Activated CD4-positive, alpha-beta T cell treated with anti-CD3 and anti-CD28 coated beads, Interleukin-2, amount 10 ng/mL, durations not matched to agents 24 days and 14 days (primary cell): ENCODE measurements around the gene CMSS1. TPM values are rescaled to one million over a fixed set of nuclear protein-coding genes. Genes with fewer than 3 reads are reported as not detected.

ENCODE experiments used
- DNase-seq: peaks from one replicate; pipeline ENCODE4 v3.0.0; 2022
- H3K27ac Mint-ChIP-seq: one replicate; pipeline ENCODE4 v1.8.0; 2022; ENCODE audit warnings: mild to moderate bottlenecking, mixed read lengths
- H3K27me3 Mint-ChIP-seq: one replicate; pipeline ENCODE4 v1.8.0; 2022; ENCODE audit warnings: mixed read lengths
- H3K36me3 Mint-ChIP-seq: one replicate; pipeline ENCODE4 v1.8.0; 2022; ENCODE audit warnings: low read depth, mild to moderate bottlenecking, mixed read lengths
- H3K4me1 Mint-ChIP-seq: one replicate; pipeline ENCODE4 v1.8.0; 2021; ENCODE audit warnings: mixed read lengths
- H3K4me3 Mint-ChIP-seq: one replicate; pipeline ENCODE4 v1.8.0; 2022; ENCODE audit warnings: mild to moderate bottlenecking, moderate library complexity, mixed read lengths
- H3K9me3 Mint-ChIP-seq: one replicate; pipeline ENCODE4 v1.8.0; 2021; ENCODE audit warnings: mixed read lengths
- intact Hi-C: fragments of 100-400 bp; cut with micrococcal nuclease; formaldehyde crosslinking; loops from one replicate; pipeline ENCODE4 v1.15.1; 2023
- total RNA-seq: library from RNA; stranded (reverse); gene quantifications from 2 replicates; pipeline ENCODE4 v1.2.3, GENCODE V29; 2022

CMSS1 gene
- total RNA-seq, 1 donor from 2014 or later, result 126 TPM

- Mint-ChIP-seq H3K27ac (no peak overlapping the region), H3K27me3 (no peaks in the 10 kb centered on the region), H3K4me1 (peaks cover 10% of the 10 kb centered on the region), H3K4me3 (no peak overlapping the region), H3K9me3 (no peaks in the 10 kb centered on the region), H3K36me3 (no peaks in the 10 kb centered on the region)
- no peak for DNase-seq
- intact Hi-C loops, result no loop called here
These were observed 78.8 kb downstream of the CMSS1 start for GRCh38 chr3:99896482-99896881.

GRCh38 chr3:99899603-99900002 is 81.9 kb downstream of the CMSS1 start:
- H3K4me1 Mint-ChIP-seq, result peaks cover 8% of the 10 kb centered on the region
- intact Hi-C loops, result no loop called here
- H3K27me3 Mint-ChIP-seq, result no peaks in the 10 kb centered on the region
- H3K36me3 Mint-ChIP-seq, result no peaks in the 10 kb centered on the region
- no peak overlapping the region for H3K4me3 Mint-ChIP-seq
- no peak for DNase-seq
- no peaks in the 10 kb centered on the region for H3K9me3 Mint-ChIP-seq
- H3K27ac Mint-ChIP-seq, result no peak overlapping the region

GRCh38 chr3:99900248-99900647 is 82.6 kb downstream of the CMSS1 start:
- Mint-ChIP-seq H3K9me3 (no peaks in the 10 kb centered on the region), H3K27me3 (no peaks in the 10 kb centered on the region), H3K4me3 (no peak overlapping the region), H3K36me3 (no peaks in the 10 kb centered on the region), H3K4me1 (peaks cover 8% of the 10 kb centered on the region), H3K27ac (no peak overlapping the region)
- intact Hi-C loops, result no loop called here
- no peak for DNase-seq

GRCh38 chr3:99901200-99901926 is 83.7 kb downstream of the CMSS1 start:
- Mint-ChIP-seq H3K4me3 (no peak overlapping the region), H3K9me3 (no peaks in the 10 kb centered on the region), H3K36me3 (no peaks in the 10 kb centered on the region), H3K4me1 (peaks cover 2% of the 10 kb centered on the region), H3K27me3 (no peaks in the 10 kb centered on the region), H3K27ac (no peak overlapping the region)
- DNase-seq, result no peak
- intact Hi-C loops, result no loop called here

GRCh38 chr3:99902091-99902490 is 84.4 kb downstream of the CMSS1 start:
- Mint-ChIP-seq H3K27ac (no peak overlapping the region), H3K4me3 (no peak overlapping the region), H3K4me1 (peaks cover 2% of the 10 kb centered on the region), H3K36me3 (no peaks in the 10 kb centered on the region), H3K27me3 (no peaks in the 10 kb centered on the region), H3K9me3 (no peaks in the 10 kb centered on the region)
- no peak for DNase-seq
- intact Hi-C loops, result no loop called here

- intact Hi-C loops, result no loop called here
- Mint-ChIP-seq H3K4me1 (peaks cover 2% of the 10 kb centered on the region), H3K36me3 (no peaks in the 10 kb centered on the region), H3K27me3 (no peaks in the 10 kb centered on the region), H3K4me3 (no peak overlapping the region), H3K27ac (no peak overlapping the region), H3K9me3 (no peaks in the 10 kb centered on the region)
- DNase-seq, result no peak
These were observed 86.2 kb downstream of the CMSS1 start for GRCh38 chr3:99903869-99904268.

GRCh38 chr3:99907959-99908544 is 90.4 kb downstream of the CMSS1 start:
- H3K36me3 Mint-ChIP-seq, result no peaks in the 10 kb centered on the region
- no peak overlapping the region for H3K4me3 Mint-ChIP-seq
- no peaks in the 10 kb centered on the region for H3K9me3 Mint-ChIP-seq
- H3K27me3 Mint-ChIP-seq, result no peaks in the 10 kb centered on the region
- no peak for DNase-seq
- no peak overlapping the region for H3K27ac Mint-ChIP-seq
- intact Hi-C loops, result no loop called here
- no peaks in the 10 kb centered on the region for H3K4me1 Mint-ChIP-seq

- H3K36me3 Mint-ChIP-seq, result no peaks in the 10 kb centered on the region
- DNase-seq, result no peak
- H3K27ac Mint-ChIP-seq, result no peak overlapping the region
- H3K4me3 Mint-ChIP-seq, result no peak overlapping the region
- H3K4me1 Mint-ChIP-seq, result no peaks in the 10 kb centered on the region
- H3K27me3 Mint-ChIP-seq, result no peaks in the 10 kb centered on the region
- intact Hi-C loops, result no loop called here
- H3K9me3 Mint-ChIP-seq, result no peaks in the 10 kb centered on the region
These were observed 92.2 kb downstream of the CMSS1 start for GRCh38 chr3:99909714-99910495.

- Mint-ChIP-seq H3K4me1 (no peaks in the 10 kb centered on the region), H3K27me3 (no peaks in the 10 kb centered on the region), H3K36me3 (no peaks in the 10 kb centered on the region), H3K4me3 (no peak overlapping the region), H3K27ac (no peak overlapping the region), H3K9me3 (no peaks in the 10 kb centered on the region)
- DNase-seq, result no peak
- intact Hi-C loops, result no loop called here
These were observed 93.2 kb downstream of the CMSS1 start for GRCh38 chr3:99910752-99911290.

- Mint-ChIP-seq H3K27me3 (no peaks in the 10 kb centered on the region), H3K9me3 (no peaks in the 10 kb centered on the region), H3K27ac (no peak overlapping the region), H3K4me3 (no peak overlapping the region), H3K4me1 (no peaks in the 10 kb centered on the region), H3K36me3 (no peaks in the 10 kb centered on the region)
- intact Hi-C loops, result no loop called here
- DNase-seq, result no peak
These were observed 93.8 kb downstream of the CMSS1 start for GRCh38 chr3:99911433-99911832.

- Mint-ChIP-seq H3K36me3 (peaks cover 1% of the 10 kb centered on the region), H3K27me3 (no peaks in the 10 kb centered on the region), H3K9me3 (no peaks in the 10 kb centered on the region), H3K27ac (no peak overlapping the region), H3K4me1 (peaks cover 7% of the 10 kb centered on the region), H3K4me3 (no peak overlapping the region)
- intact Hi-C loops, result no loop called here
- no peak for DNase-seq
These were observed 98.3 kb downstream of the CMSS1 start for GRCh38 chr3:99915906-99916432.

- intact Hi-C loops, result no loop called here
- DNase-seq, result no peak
- Mint-ChIP-seq H3K27ac (no peak overlapping the region), H3K4me1 (peaks cover 11% of the 10 kb centered on the region), H3K9me3 (peaks cover 9% of the 10 kb centered on the region), H3K27me3 (no peaks in the 10 kb centered on the region), H3K4me3 (no peak overlapping the region), H3K36me3 (peaks cover 6% of the 10 kb centered on the region)
These were observed 101.1 kb downstream of the CMSS1 start for GRCh38 chr3:99918715-99919114.

- Mint-ChIP-seq H3K4me3 (no peak overlapping the region), H3K9me3 (peaks cover 9% of the 10 kb centered on the region), H3K27ac (no peak overlapping the region), H3K36me3 (peaks cover 6% of the 10 kb centered on the region), H3K4me1 (peaks cover 11% of the 10 kb centered on the region), H3K27me3 (no peaks in the 10 kb centered on the region)
- intact Hi-C loops, result no loop called here
- DNase-seq, result no peak
These were observed 102.0 kb downstream of the CMSS1 start for GRCh38 chr3:99919694-99920093.
